Esophagus muscularis mucosa (tissue), 4 donors: ENCODE measurements around the gene CX3CR1. TPM values are rescaled to one million over a fixed set of nuclear protein-coding genes. Genes with fewer than 3 reads are reported as not detected.

Experiments used
- DNase-seq: peaks from one replicate; pipeline ENCODE4 v3.0.0-alpha.2; 2017; ENCODE audit errors: extremely low spot score
- H3K27ac ChIP-seq, 4 donors: fragments of 200-600 bp; sonication (generic); replicated peaks in 1 of 4; 1 replicate in 3 of 4; 2 replicates in 1 of 4; pipeline ENCODE4 v1.5.1; 2016 to 2019; ENCODE audit warnings: mild to moderate bottlenecking in 1 of 4
- H3K27me3 ChIP-seq, 4 donors: fragments of 200-600 bp; sonication (generic); one replicate each; pipeline versions ENCODE4 v1.5.1 to v1.6.0; 2016 to 2019
- H3K36me3 ChIP-seq, 4 donors: fragments of 200-600 bp; sonication (generic); one replicate each; pipeline ENCODE4 v1.5.1; 2016 to 2019
- H3K4me1 ChIP-seq, 4 donors: fragments of 200-600 bp; sonication (generic); one replicate each; pipeline ENCODE4 v1.5.1; 2016 to 2019
- H3K4me3 ChIP-seq, 4 donors: fragments of 200-600 bp; sonication (generic); 1 replicate in 2 of 4; 2 replicates in 2 of 4; pipeline ENCODE4 v1.5.1; 2016 to 2019; ENCODE audit warnings: mild to moderate bottlenecking in 4 of 4, moderate library complexity in 1 of 4
- H3K9me3 ChIP-seq, 4 donors: fragments of 200-600 bp; sonication (generic); 1 replicate in 3 of 4; 2 replicates in 1 of 4; pipeline ENCODE4 v1.5.1; 2016 to 2019
- CTCF ChIP-seq, 3 experiments: fragments of 200-600 bp in 2 of 3; fragments of 450-650 bp in 1 of 3; sonication (generic) in 2 of 3; IDR thresholded peaks; one replicate each; pipeline ENCODE4 v1.5.1; 2017 to 2019; ENCODE audit warnings: antibody characterized with exemption in 3 of 3, mild to moderate bottlenecking in 2 of 3, moderate library complexity in 1 of 3
- EP300 ChIP-seq: sonication (generic); formaldehyde crosslinking; IDR thresholded peaks from one replicate; pipeline ENCODE4 v1.6.1; 2017; ENCODE audit warnings: antibody characterized with exemption
- POLR2A ChIP-seq: fragments of 450-650 bp; IDR thresholded peaks from one replicate; pipeline ENCODE4 v1.6.1; 2017; ENCODE audit warnings: antibody characterized with exemption, moderate library complexity, mild to moderate bottlenecking, low read depth
- POLR2AphosphoS5 ChIP-seq, 2 donors: sonication (generic); formaldehyde crosslinking; IDR thresholded peaks; one replicate each; pipeline ENCODE4 v1.6.1; 2017; ENCODE audit warnings: antibody characterized with exemption in 2 of 2
- whole genome bisulfite sequencing: methylation state at CpG from one replicate; pipeline ENCODE4 v1.1.5; 2018; 5-methylcytosine and 5-hydroxymethylcytosine counted together
- intact Hi-C: fragments of 100-400 bp; cut with DNase I; formaldehyde crosslinking; loops from one replicate; pipeline ENCODE4 v1.15.1; 2023
- total RNA-seq, 4 donors: library from RNA; depleted of rRNA; stranded (reverse); fragments of >200 nt; gene quantifications; one replicate each; pipeline versions ENCODE4 v1.1.0 to v1.2.1, GENCODE V29; 2016

Gene CX3CR1
- total RNA-seq, 4 donors from 2014 or later: 0.23 to 0.78 (median 0.46) TPM

GRCh38 chr3:39292961-39293360 lies 13.1 kb upstream of the CX3CR1 start:
- Histone ChIP-seq H3K36me3 (no peaks in the 10 kb centered on the region), H3K4me1 (peaks cover 0 to 11% (median 4%) of the 10 kb centered on the region in 4 donors), H3K9me3 (no peaks in the 10 kb centered on the region), H3K27me3 (no peaks in the 10 kb centered on the region), H3K27ac (no peak overlapping the region), H3K4me3 (no peak overlapping the region)
- no peak for TF ChIP-seq POLR2A
- TF ChIP-seq CTCF (IDR thresholded peaks at IDR 0.05): no peak
- no peak for TF ChIP-seq EP300
- no peak for TF ChIP-seq POLR2AphosphoS5 (IDR thresholded peaks at IDR 0.05)
- intact Hi-C loops: loop anchor here (5.0 kb wide), 1 partner anchor 166 kb away; no protein-coding TSS in a partner anchor
- DNase-seq: no peak
- 88% methylated on average over 4 of the region's 4 CpGs for WGBS

- Histone ChIP-seq H3K4me3 (no peak overlapping the region), H3K4me1 (peaks cover 0 to 11% (median 4%) of the 10 kb centered on the region in 4 donors), H3K27me3 (no peaks in the 10 kb centered on the region), H3K36me3 (no peaks in the 10 kb centered on the region), H3K27ac (no peak overlapping the region), H3K9me3 (no peaks in the 10 kb centered on the region)
- intact Hi-C loops: loop anchor here (5.0 kb wide), 1 partner anchor 165 kb away; no protein-coding TSS in a partner anchor
- peak; percentile 95 for DNase-seq
- 40% methylated on average over 1 of the region's 5 CpGs for whole genome bisulfite sequencing
- TF ChIP-seq POLR2A (no peak), CTCF (IDR thresholded peaks at IDR 0.05) (peak; percentile 86 to 98 (median 90)), POLR2AphosphoS5 (IDR thresholded peaks at IDR 0.05) (peak in 1 of 2 donors; percentile 6)
These were observed 12.1 kb upstream of the CX3CR1 start for GRCh38 chr3:39291903-39292329.

GRCh38 chr3:39290255-39290654 lies 10.4 kb upstream of the CX3CR1 start:
- TF ChIP-seq POLR2AphosphoS5 (IDR thresholded peaks at IDR 0.05) (no peak), EP300 (no peak), POLR2A (no peak), CTCF (IDR thresholded peaks at IDR 0.05) (no peak)
- intact Hi-C loops: loop anchor here (5.0 kb wide), 1 partner anchor 163 kb away; no protein-coding TSS in a partner anchor
- H3K27ac ChIP-seq: peak overlapping the region; percentile 10 to 60 (median 44)
- no peaks in the 10 kb centered on the region for H3K9me3 ChIP-seq
- H3K36me3 ChIP-seq: no peaks in the 10 kb centered on the region
- DNase-seq: no peak
- H3K4me1 ChIP-seq: peaks cover 0 to 11% (median 4%) of the 10 kb centered on the region in 4 donors
- no peak overlapping the region for H3K4me3 ChIP-seq
- WGBS: 52% methylated on average over 4 of the region's 4 CpGs
- no peaks in the 10 kb centered on the region for H3K27me3 ChIP-seq

GRCh38 chr3:39289107-39289506 lies 9.3 kb upstream of the CX3CR1 start:
- DNase-seq: no peak
- peaks cover 0 to 17% (median 4%) of the 10 kb centered on the region in 4 donors for H3K4me1 ChIP-seq
- TF ChIP-seq CTCF (IDR thresholded peaks at IDR 0.05) (no peak), POLR2AphosphoS5 (IDR thresholded peaks at IDR 0.05) (no peak), EP300 (no peak), POLR2A (no peak)
- no peak overlapping the region for H3K4me3 ChIP-seq
- WGBS: 89% methylated on average over 4 of the region's 4 CpGs
- no peak overlapping the region for H3K27ac ChIP-seq
- intact Hi-C loops: loop anchor here (2.0 to 5.0 kb wide), 2 partner anchors 80 to 97 kb away; partner anchors contain the start of gene XIRP1
- H3K9me3 ChIP-seq: no peaks in the 10 kb centered on the region
- H3K27me3 ChIP-seq: no peaks in the 10 kb centered on the region
- H3K36me3 ChIP-seq: no peaks in the 10 kb centered on the region
